Hair follicle dermal papilla cell (primary cell): ENCODE measurements around the gene GALNT8. TPM values are rescaled to one million over a fixed set of nuclear protein-coding genes. Genes with fewer than 3 reads are reported as not detected.

Experiments
- total RNA-seq: library from RNA; depleted of rRNA; stranded (reverse); fragments of >200 nt; gene quantifications from 2 replicates; pipeline ENCODE4 v1.2.3, GENCODE V29; 2012

Gene GALNT8
- total RNA-seq, result not detected in 2 replicates

GRCh38 chr12:4719821-4720636 lies at the start of gene GALNT8:
Gene GALNT8, plus strand, starts transcription at chr12:4720400. Its CDS starts 278 bp downstream, at chr12:4720678.

Other genes starting within 250 kb of the GALNT8 start
- 1.9 and 2.1 TPM in 2 replicates for gene RAD51AP1, start 181.5 kb upstream of the GALNT8 start, total RNA-seq
- 29.1 and 29.9 TPM in 2 replicates for gene DYRK4, start 158.2 kb upstream of the GALNT8 start, total RNA-seq
- 1.8 and 2.7 TPM in 2 replicates for gene AKAP3, start 71.3 kb upstream of the GALNT8 start, total RNA-seq
- gene NDUFA9, start 71.3 kb upstream of the GALNT8 start, total RNA-seq, result 36.3 and 53.7 TPM in 2 replicates
- gene KCNA1, start 189.5 kb downstream of the GALNT8 start, total RNA-seq, result 0.12 and 0.49 TPM in 2 replicates